ENCODE results near the gene NHEJ1.

NHEJ1 gene

DNA sequence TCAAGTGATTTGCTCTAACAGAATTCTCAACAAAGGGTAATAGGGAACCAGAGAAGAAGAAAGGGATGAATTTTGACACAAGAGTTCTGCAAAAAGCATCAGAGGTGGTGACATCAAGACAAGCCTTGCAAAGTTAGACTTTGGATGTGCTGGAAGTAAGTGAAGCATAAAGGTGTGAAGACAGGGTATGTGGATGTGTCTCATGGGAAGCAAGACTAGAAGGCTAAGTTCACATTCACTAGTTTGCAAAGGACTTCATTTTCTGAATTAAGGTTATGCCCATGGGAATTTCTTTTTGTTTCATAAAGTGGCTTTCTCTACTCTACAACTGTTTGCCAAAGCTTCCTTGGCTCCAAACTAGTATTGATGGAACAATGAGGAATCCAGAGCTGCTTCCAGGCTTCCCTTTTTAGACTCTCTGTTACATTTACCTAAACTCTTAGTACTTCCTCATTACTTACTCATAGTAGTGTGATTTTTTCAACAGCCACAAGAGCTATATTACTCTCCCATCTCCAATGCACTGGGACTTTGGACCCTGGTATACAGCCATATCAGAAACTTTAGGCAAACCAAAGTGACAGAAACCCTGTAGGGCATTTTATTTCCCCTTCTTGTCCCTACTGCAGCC, 78.8 kb downstream of the NHEJ1 start:
- Histone ChIP-seq H3F3A (ENCODE audit: insufficient read depth) (no peaks in the 10 kb centered on the region), H3K36me3 (ENCODE audit: low read length) (no peaks in the 10 kb centered on the region), H3K27me3 (ENCODE audit: low read length) (no peaks in the 10 kb centered on the region), H2AFZ (ENCODE audit: low read depth, low read length, severe bottlenecking) (no peak overlapping the region), H3K9me3 (ENCODE audit: insufficient read depth, low read length) (no peaks in the 10 kb centered on the region), H4K20me1 (ENCODE audit: low read depth, low read length) (no peaks in the 10 kb centered on the region), H3K9me2 (replicated peaks; ENCODE audit: insufficient read depth, low read length) (no peaks in the 10 kb centered on the region), H3K4me2 (ENCODE audit: low read depth, low read length, poor library complexity, severe bottlenecking) (no peak overlapping the region), H3K79me2 (ENCODE audit: insufficient read depth, low read length) (no peaks in the 10 kb centered on the region), H3K4me3 (ENCODE audit: insufficient read depth, low read length, poor library complexity, severe bottlenecking) (no peak overlapping the region), H3K9ac (ENCODE audit: low read length) (no peak overlapping the region), H3K27ac (ENCODE audit: low read depth, low read length) (no peak overlapping the region)
- TF ChIP-seq EZH2phosphoT487 (conservative IDR thresholded peaks at IDR 0.05; ENCODE audit: low read length) = no peak
- TF ChIP-seq, protein P1, sequence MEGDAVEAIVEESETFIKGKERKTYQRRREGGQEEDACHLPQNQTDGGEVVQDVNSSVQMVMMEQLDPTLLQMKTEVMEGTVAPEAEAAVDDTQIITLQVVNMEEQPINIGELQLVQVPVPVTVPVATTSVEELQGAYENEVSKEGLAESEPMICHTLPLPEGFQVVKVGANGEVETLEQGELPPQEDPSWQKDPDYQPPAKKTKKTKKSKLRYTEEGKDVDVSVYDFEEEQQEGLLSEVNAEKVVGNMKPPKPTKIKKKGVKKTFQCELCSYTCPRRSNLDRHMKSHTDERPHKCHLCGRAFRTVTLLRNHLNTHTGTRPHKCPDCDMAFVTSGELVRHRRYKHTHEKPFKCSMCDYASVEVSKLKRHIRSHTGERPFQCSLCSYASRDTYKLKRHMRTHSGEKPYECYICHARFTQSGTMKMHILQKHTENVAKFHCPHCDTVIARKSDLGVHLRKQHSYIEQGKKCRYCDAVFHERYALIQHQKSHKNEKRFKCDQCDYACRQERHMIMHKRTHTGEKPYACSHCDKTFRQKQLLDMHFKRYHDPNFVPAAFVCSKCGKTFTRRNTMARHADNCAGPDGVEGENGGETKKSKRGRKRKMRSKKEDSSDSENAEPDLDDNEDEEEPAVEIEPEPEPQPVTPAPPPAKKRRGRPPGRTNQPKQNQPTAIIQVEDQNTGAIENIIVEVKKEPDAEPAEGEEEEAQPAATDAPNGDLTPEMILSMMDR (IDR thresholded peaks at IDR 0.05; ENCODE audit: insufficient read depth, low read length, poor library complexity, severe bottlenecking) = no peak

DNA sequence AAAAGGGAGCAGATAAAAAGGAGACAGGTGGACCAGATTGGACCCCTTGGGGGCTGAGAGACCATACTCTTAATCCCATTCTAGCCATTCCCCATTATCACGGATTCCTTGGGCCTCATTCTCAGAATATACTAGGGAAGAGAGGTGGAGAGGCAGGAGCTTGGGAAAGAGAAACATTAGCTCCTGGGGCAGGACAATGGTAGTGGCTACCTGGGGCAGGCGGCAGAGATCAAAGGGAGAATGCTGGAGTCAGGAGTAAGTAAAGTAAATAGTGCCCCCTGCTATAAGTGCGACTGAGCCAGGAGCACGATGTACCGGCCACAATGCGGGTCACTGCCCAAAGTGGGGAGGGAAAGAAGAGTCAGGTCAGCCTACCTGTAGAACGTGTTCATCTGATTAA, 79.5 kb downstream of the NHEJ1 start:
- Histone ChIP-seq H3K9me2 (replicated peaks; ENCODE audit: insufficient read depth, low read length) (no peaks in the 10 kb centered on the region), H3K4me3 (ENCODE audit: insufficient read depth, low read length, poor library complexity, severe bottlenecking) (no peak overlapping the region), H3K27me3 (ENCODE audit: low read length) (no peaks in the 10 kb centered on the region), H3K27ac (ENCODE audit: low read depth, low read length) (no peak overlapping the region), H3K79me2 (ENCODE audit: insufficient read depth, low read length) (no peaks in the 10 kb centered on the region), H4K20me1 (ENCODE audit: low read depth, low read length) (no peaks in the 10 kb centered on the region), H3K9ac (ENCODE audit: low read length) (no peak overlapping the region), H3F3A (ENCODE audit: insufficient read depth) (no peaks in the 10 kb centered on the region), H3K4me2 (ENCODE audit: low read depth, low read length, poor library complexity, severe bottlenecking) (no peak overlapping the region), H3K36me3 (ENCODE audit: low read length) (no peaks in the 10 kb centered on the region), H2AFZ (ENCODE audit: low read depth, low read length, severe bottlenecking) (no peak overlapping the region), H3K9me3 (ENCODE audit: insufficient read depth, low read length) (no peaks in the 10 kb centered on the region)
- no peak for TF ChIP-seq EZH2phosphoT487 (conservative IDR thresholded peaks at IDR 0.05; ENCODE audit: low read length)
- TF ChIP-seq, protein P1 (IDR thresholded peaks at IDR 0.05; ENCODE audit: insufficient read depth, low read length, poor library complexity, severe bottlenecking) = no peak

DNA sequence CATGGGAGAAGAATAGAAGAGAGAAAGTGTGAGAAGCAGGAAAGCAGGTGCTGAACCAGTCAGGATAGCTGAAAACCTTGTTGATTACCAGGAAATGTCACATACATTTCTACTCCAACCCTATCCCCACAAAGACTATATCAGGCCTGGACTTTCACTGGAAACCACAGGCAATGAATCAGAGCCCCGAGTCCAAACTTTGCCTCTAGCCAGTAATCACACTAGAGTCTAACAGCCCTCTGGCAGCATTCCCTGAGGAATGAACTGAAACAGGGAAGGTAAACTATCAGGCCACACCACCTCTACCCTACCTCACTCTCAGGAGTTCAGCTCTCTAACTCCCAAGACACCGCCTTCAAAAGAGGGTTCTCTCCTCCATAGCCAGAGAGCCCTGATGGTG, 81.2 kb downstream of the NHEJ1 start:
- H3K9me2 ChIP-seq (replicated peaks; ENCODE audit: insufficient read depth, low read length) = no peaks in the 10 kb centered on the region
- no peak overlapping the region for H3K4me3 ChIP-seq (ENCODE audit: insufficient read depth, low read length, poor library complexity, severe bottlenecking)
- H3K9me3 ChIP-seq (ENCODE audit: insufficient read depth, low read length) = no peaks in the 10 kb centered on the region
- no peaks in the 10 kb centered on the region for H3F3A ChIP-seq (ENCODE audit: insufficient read depth)
- no peak overlapping the region for H2AFZ ChIP-seq (ENCODE audit: low read depth, low read length, severe bottlenecking)
- no peak overlapping the region for H3K9ac ChIP-seq (ENCODE audit: low read length)
- TF ChIP-seq EZH2phosphoT487 (conservative IDR thresholded peaks at IDR 0.05; ENCODE audit: low read length) = no peak
- TF ChIP-seq, protein P1 (IDR thresholded peaks at IDR 0.05; ENCODE audit: insufficient read depth, low read length, poor library complexity, severe bottlenecking) = no peak
- no peaks in the 10 kb centered on the region for H3K79me2 ChIP-seq (ENCODE audit: insufficient read depth, low read length)
- no peaks in the 10 kb centered on the region for H3K36me3 ChIP-seq (ENCODE audit: low read length)
- no peak overlapping the region for H3K4me2 ChIP-seq (ENCODE audit: low read depth, low read length, poor library complexity, severe bottlenecking)
- no peaks in the 10 kb centered on the region for H3K27me3 ChIP-seq (ENCODE audit: low read length)
- no peak overlapping the region for H3K27ac ChIP-seq (ENCODE audit: low read depth, low read length)
- no peaks in the 10 kb centered on the region for H4K20me1 ChIP-seq (ENCODE audit: low read depth, low read length)
